GM23248 (cell line): ENCODE data around the gene ARAP2.

Source experiments
- EZH2 ChIP-seq: fragments of 200-600 bp; sonication (generic); IDR thresholded peaks from 2 replicates; pipeline ENCODE4 v1.6.1; 2018; ENCODE audit warnings: antibody characterized with exemption, mild to moderate bottlenecking; ENCODE audit not compliant: insufficient read depth, poor library complexity, severe bottlenecking
- EZH2phosphoT487 ChIP-seq: fragments of 200-600 bp; sonication (generic); IDR thresholded peaks from 2 replicates; pipeline ENCODE4 v1.6.1; 2018; ENCODE audit warnings: antibody characterized with exemption, moderate library complexity, mild to moderate bottlenecking, low read depth; ENCODE audit not compliant: insufficient read depth

GRCh38 chr4:36292556-36293188 lies 48.4 kb upstream of the ARAP2 start:
- TF ChIP-seq EZH2 (no peak), EZH2phosphoT487 (no peak)
